ENCODE data around the gene HP1BP3.

- TF ChIP-seq, protein P1, sequence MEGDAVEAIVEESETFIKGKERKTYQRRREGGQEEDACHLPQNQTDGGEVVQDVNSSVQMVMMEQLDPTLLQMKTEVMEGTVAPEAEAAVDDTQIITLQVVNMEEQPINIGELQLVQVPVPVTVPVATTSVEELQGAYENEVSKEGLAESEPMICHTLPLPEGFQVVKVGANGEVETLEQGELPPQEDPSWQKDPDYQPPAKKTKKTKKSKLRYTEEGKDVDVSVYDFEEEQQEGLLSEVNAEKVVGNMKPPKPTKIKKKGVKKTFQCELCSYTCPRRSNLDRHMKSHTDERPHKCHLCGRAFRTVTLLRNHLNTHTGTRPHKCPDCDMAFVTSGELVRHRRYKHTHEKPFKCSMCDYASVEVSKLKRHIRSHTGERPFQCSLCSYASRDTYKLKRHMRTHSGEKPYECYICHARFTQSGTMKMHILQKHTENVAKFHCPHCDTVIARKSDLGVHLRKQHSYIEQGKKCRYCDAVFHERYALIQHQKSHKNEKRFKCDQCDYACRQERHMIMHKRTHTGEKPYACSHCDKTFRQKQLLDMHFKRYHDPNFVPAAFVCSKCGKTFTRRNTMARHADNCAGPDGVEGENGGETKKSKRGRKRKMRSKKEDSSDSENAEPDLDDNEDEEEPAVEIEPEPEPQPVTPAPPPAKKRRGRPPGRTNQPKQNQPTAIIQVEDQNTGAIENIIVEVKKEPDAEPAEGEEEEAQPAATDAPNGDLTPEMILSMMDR (IDR thresholded peaks at IDR 0.05) = no peak
- TF ChIP-seq POLR2AphosphoS5 (IDR thresholded peaks at IDR 0.05) (no peak), POLR2A (IDR thresholded peaks at IDR 0.05) (no peak)
Measured at GRCh38 chr1:20710469-20711284, 76.4 kb downstream of the HP1BP3 start.

Data from breast epithelium (tissue), 3 donors.